Upper lobe of left lung (tissue), 6 donors: ENCODE measurements around the gene PRLH. TPM values are rescaled to one million over a fixed set of nuclear protein-coding genes. Genes with fewer than 3 reads are reported as not detected.

Experiments
- ATAC-seq, 2 donors: fragments of 200-7000 bp; cut with Tn5 transposase; one replicate each; pipeline ENCODE4 v1.9.1; 2022; ENCODE audit warnings: mild to moderate bottlenecking in 2 of 2, moderate library complexity in 2 of 2; ENCODE audit not compliant: low FRiP score in 2 of 2
- DNase-seq, 2 donors: peaks; one replicate each; pipeline ENCODE4 v3.0.0-alpha.2; 2019 to 2020
- H3K27ac ChIP-seq, 4 donors: fragments of 200-600 bp; sonication (generic); one replicate each; pipeline ENCODE4 v1.5.1; 2016 to 2019
- H3K27me3 ChIP-seq, 4 donors: fragments of 200-600 bp; sonication (generic); one replicate each; pipeline ENCODE4 v1.5.1; 2017 to 2019
- H3K36me3 ChIP-seq, 4 donors: fragments of 200-600 bp; sonication (generic); one replicate each; pipeline ENCODE4 v1.5.1; 2016 to 2019
- H3K4me1 ChIP-seq, 4 donors: fragments of 200-600 bp; sonication (generic); one replicate each; pipeline ENCODE4 v1.5.1; 2018 to 2019
- H3K4me3 ChIP-seq, 4 donors: fragments of 200-600 bp; sonication (generic); one replicate each; pipeline ENCODE4 v1.5.1; 2017 to 2019; ENCODE audit warnings: mild to moderate bottlenecking in 2 of 4, moderate library complexity in 1 of 4
- H3K9me3 ChIP-seq, 4 donors: fragments of 200-600 bp; sonication (generic); one replicate each; pipeline ENCODE4 v1.5.1; 2018 to 2019
- EP300 ChIP-seq, 4 donors: sonication (generic); formaldehyde crosslinking; IDR thresholded peaks; one replicate each; pipeline ENCODE4 v1.5.1; 2017; ENCODE audit warnings: antibody characterized with exemption in 4 of 4, control low read depth in 2 of 4
- POLR2A ChIP-seq, 4 donors: fragments of 450-650 bp; IDR thresholded peaks; one replicate each; pipeline ENCODE4 v1.5.1; 2016 to 2017; ENCODE audit warnings: antibody characterized with exemption in 4 of 4, mild to moderate bottlenecking in 2 of 4
- POLR2AphosphoS5 ChIP-seq, 2 donors: sonication (generic); formaldehyde crosslinking; IDR thresholded peaks; one replicate each; pipeline ENCODE4 v1.5.1; 2017; ENCODE audit warnings: antibody characterized with exemption in 2 of 2
- WGBS, 2 donors: methylation state at CpG; one replicate each; pipeline ENCODE4 v1.1.5; 2017 to 2018; 5-methylcytosine and 5-hydroxymethylcytosine counted together
- total RNA-seq, 6 donors: library from RNA; depleted of rRNA in 4 of 6; stranded (reverse); fragments of >200 nt in 4 of 6; gene quantifications; one replicate each; pipeline versions ENCODE4 v1.1.0 to v1.2.1, GENCODE V29; 2016 to 2021
- TF ChIP-seq, protein P1 (sequence below), 6 experiments: fragments of 450-650 bp in 4 of 6; fragments of 200-600 bp in 2 of 6; sonication (generic) in 2 of 6; IDR thresholded peaks; one replicate each; pipeline ENCODE4 v1.5.1; 2016 to 2019; ENCODE audit warnings: antibody characterized with exemption in 6 of 6
- donor health status: DM: no; HTN: no; CAD: no; lungs with moderate emphysema.
- donor health status: DM: no; HTN: yes; CAD: no; lungs with severe emphysema.

The PRLH gene
- total RNA-seq, 6 donors from 2014 or later = not detected

- H3K27ac ChIP-seq = peak overlapping the region in 2 of 4 donors; percentile 13 to 55
- ATAC-seq (peak; percentile 30 to 52), DNase-seq (peak in 1 of 2 donors; percentile 59)
- H3K27me3 ChIP-seq = no peaks in the 10 kb centered on the region
- no peaks in the 10 kb centered on the region for H3K4me1 ChIP-seq
- peaks cover 0 to 34% (median 9%) of the 10 kb centered on the region in 4 donors for H3K36me3 ChIP-seq
- no peaks in the 10 kb centered on the region for H3K9me3 ChIP-seq
- H3K4me3 ChIP-seq = no peak overlapping the region
- TF ChIP-seq, protein P1, sequence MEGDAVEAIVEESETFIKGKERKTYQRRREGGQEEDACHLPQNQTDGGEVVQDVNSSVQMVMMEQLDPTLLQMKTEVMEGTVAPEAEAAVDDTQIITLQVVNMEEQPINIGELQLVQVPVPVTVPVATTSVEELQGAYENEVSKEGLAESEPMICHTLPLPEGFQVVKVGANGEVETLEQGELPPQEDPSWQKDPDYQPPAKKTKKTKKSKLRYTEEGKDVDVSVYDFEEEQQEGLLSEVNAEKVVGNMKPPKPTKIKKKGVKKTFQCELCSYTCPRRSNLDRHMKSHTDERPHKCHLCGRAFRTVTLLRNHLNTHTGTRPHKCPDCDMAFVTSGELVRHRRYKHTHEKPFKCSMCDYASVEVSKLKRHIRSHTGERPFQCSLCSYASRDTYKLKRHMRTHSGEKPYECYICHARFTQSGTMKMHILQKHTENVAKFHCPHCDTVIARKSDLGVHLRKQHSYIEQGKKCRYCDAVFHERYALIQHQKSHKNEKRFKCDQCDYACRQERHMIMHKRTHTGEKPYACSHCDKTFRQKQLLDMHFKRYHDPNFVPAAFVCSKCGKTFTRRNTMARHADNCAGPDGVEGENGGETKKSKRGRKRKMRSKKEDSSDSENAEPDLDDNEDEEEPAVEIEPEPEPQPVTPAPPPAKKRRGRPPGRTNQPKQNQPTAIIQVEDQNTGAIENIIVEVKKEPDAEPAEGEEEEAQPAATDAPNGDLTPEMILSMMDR (IDR thresholded peaks at IDR 0.05) = no peak
- TF ChIP-seq EP300 (IDR thresholded peaks at IDR 0.05) = peak in 1 of 4 donors; percentile 33
- WGBS, 2 donors = 85 to 90% methylated on average over 18 to 19 of the region's 19 CpGs
Measured at GRCh38 chr2:237529452-237530402, 36.6 kb upstream of the PRLH start.

DNA sequence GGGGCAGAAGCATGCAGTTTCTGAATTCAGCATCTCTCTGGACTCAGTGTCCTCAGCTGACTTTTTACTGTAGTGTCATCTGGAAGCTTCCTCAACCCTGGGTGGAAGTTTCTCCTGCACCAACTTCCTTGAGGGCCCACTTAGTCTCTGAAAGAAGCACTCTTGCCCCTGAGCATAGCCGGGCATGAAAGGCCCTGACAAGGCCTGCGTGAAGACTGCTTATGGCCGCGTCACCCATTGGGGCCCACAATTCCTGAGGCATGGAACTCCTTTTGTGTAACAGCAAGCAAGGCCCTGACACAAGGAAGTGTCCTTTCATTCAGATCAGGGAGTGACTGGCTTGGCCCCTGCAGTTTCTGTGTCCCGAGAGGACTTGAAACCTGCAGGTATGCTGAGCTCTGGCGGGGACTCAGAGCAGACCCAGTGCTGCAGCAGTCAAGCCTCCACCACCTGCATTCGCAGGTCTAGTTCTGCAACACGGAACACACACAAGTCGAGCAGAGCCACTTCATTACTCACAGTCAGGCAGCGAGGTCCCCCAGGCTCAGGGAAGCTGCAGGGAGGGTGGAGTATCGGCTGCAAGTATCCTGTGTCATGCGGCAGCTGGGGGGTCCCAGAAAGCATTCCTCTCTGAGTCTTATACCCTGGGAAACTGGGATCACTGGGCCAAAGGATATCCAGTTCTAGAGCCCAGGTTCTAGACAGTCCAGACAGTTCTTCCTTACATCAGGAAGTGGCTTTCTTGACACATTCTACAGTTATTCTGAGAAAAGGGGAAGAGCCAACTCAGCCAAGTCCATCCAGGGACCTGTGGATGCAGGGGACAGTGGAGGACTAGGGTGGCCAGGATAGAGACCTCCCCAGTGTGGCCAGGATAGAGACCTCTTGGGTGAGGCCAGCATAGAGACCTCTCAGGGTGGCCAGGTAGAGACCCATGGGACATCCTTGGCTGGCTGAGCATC, 35.6 kb upstream of the PRLH start:
- Histone ChIP-seq H3K27ac (peak overlapping the region in 1 of 4 donors; percentile 13), H3K36me3 (peaks cover 0 to 28% (median 9%) of the 10 kb centered on the region in 4 donors), H3K4me3 (no peak overlapping the region), H3K4me1 (no peaks in the 10 kb centered on the region), H3K9me3 (no peaks in the 10 kb centered on the region), H3K27me3 (no peaks in the 10 kb centered on the region)
- 95 to 100% methylated on average over 3 to 12 of the region's 12 CpGs for WGBS, 2 donors
- TF ChIP-seq POLR2AphosphoS5 (IDR thresholded peaks at IDR 0.05) = no peak
- TF ChIP-seq, protein P1 (IDR thresholded peaks at IDR 0.05) = no peak
- TF ChIP-seq POLR2A (IDR thresholded peaks at IDR 0.05) = no peak
- TF ChIP-seq EP300 (IDR thresholded peaks at IDR 0.05) = no peak
- ATAC-seq (peak in 1 of 2 donors; percentile 28), DNase-seq (no peak)

- no peak overlapping the region for H3K27ac ChIP-seq
- H3K4me3 ChIP-seq = no peak overlapping the region
- no peaks in the 10 kb centered on the region for H3K9me3 ChIP-seq
- DNase-seq (peak in 1 of 2 donors; percentile 50), ATAC-seq (no peak)
- H3K4me1 ChIP-seq = no peaks in the 10 kb centered on the region
- no peaks in the 10 kb centered on the region for H3K27me3 ChIP-seq
- TF ChIP-seq EP300 (IDR thresholded peaks at IDR 0.05) (no peak), POLR2AphosphoS5 (IDR thresholded peaks at IDR 0.05) (no peak), POLR2A (IDR thresholded peaks at IDR 0.05) (no peak)
- TF ChIP-seq, protein P1 (IDR thresholded peaks at IDR 0.05) = no peak
- 52 to 57% methylated on average over 9 to 11 of the region's 11 CpGs for WGBS, 2 donors
- H3K36me3 ChIP-seq = peaks cover 0 to 20% (median 5%) of the 10 kb centered on the region in 4 donors
Measured at GRCh38 chr2:237532160-237532559, 34.2 kb upstream of the PRLH start.

- peak overlapping the region in 1 of 4 donors; percentile 23 for H3K27ac ChIP-seq
- no peak for DNase-seq
- H3K27me3 ChIP-seq = no peaks in the 10 kb centered on the region
- WGBS, 2 donors = 84 to 85% methylated on average over 7 of the region's 7 CpGs
- no peak overlapping the region for H3K4me3 ChIP-seq
- H3K36me3 ChIP-seq = peaks cover 0 to 17% (median 7%) of the 10 kb centered on the region in 4 donors
- TF ChIP-seq POLR2A (IDR thresholded peaks at IDR 0.05) (no peak), POLR2AphosphoS5 (IDR thresholded peaks at IDR 0.05) (no peak), EP300 (IDR thresholded peaks at IDR 0.05) (no peak)
- TF ChIP-seq, protein P1 (IDR thresholded peaks at IDR 0.05) = no peak
- no peaks in the 10 kb centered on the region for H3K9me3 ChIP-seq
- no peaks in the 10 kb centered on the region for H3K4me1 ChIP-seq
- ATAC-seq = no peak
Measured at GRCh38 chr2:237533668-237534161, 32.7 kb upstream of the PRLH start.
